NCI-H1694 treated with DMSO at 0.1 percent for 48 hours (cell line): ENCODE results near the gene NBPF3.
"Not testable (repeated sequence)": the region's sequence is repeated elsewhere in the genome, so short reads cannot be mapped to it uniquely, and the experiment has no call there.

ENCODE experiments used
- DNase-seq: peaks from one replicate; lab custom pipeline; 2025; lab: John Stamatoyannopoulos, UW

Gene NBPF3

GRCh38 chr1:21438646-21439312 is 1.2 kb upstream of the NBPF3 start:
- DNase-seq, result not testable (repeated sequence)

GRCh38 chr1:21439345-21439720 is 604 bp upstream of the NBPF3 start:
- no peak for DNase-seq

GRCh38 chr1:21440630-21441125 is 741 bp downstream of the NBPF3 start:
- not testable (repeated sequence) for DNase-seq

- not testable (repeated sequence) for DNase-seq
Observed at GRCh38 chr1:21446647-21447046, 6.7 kb downstream of the NBPF3 start.

- no peak for DNase-seq
Observed at GRCh38 chr1:21447311-21447710, 7.4 kb downstream of the NBPF3 start.

- no peak for DNase-seq
Observed at GRCh38 chr1:21449906-21450305, 10.0 kb downstream of the NBPF3 start.

GRCh38 chr1:21451212-21451611 is 11.3 kb downstream of the NBPF3 start:
- no peak for DNase-seq

- DNase-seq, result no peak
Observed at GRCh38 chr1:21451981-21452411, 12.1 kb downstream of the NBPF3 start.

GRCh38 chr1:21453964-21454614 is 14.2 kb downstream of the NBPF3 start:
- not testable (repeated sequence) for DNase-seq

- not testable (repeated sequence) for DNase-seq
Observed at GRCh38 chr1:21454904-21455303, 15.0 kb downstream of the NBPF3 start.

- no peak for DNase-seq
Observed at GRCh38 chr1:21457654-21458053, 17.7 kb downstream of the NBPF3 start.

GRCh38 chr1:21465127-21465526 is 25.2 kb downstream of the NBPF3 start:
- DNase-seq, result not testable (repeated sequence)

- not testable (repeated sequence) for DNase-seq
Observed at GRCh38 chr1:21467946-21468345, 28.0 kb downstream of the NBPF3 start.

GRCh38 chr1:21468599-21468998 is 28.7 kb downstream of the NBPF3 start:
- DNase-seq, result no peak

- no peak for DNase-seq
Observed at GRCh38 chr1:21469581-21469980, 29.6 kb downstream of the NBPF3 start.

GRCh38 chr1:21472861-21473260 is 32.9 kb downstream of the NBPF3 start:
- no peak for DNase-seq

GRCh38 chr1:21478356-21478755 is 38.4 kb downstream of the NBPF3 start:
- DNase-seq, result no peak

- DNase-seq, result not testable (repeated sequence)
Observed at GRCh38 chr1:21483881-21484280, 43.9 kb downstream of the NBPF3 start.

- no peak for DNase-seq
Observed at GRCh38 chr1:21489146-21489545, 49.2 kb downstream of the NBPF3 start.

GRCh38 chr1:21490774-21491487 is 51.0 kb downstream of the NBPF3 start:
- no peak for DNase-seq

- no peak for DNase-seq
Observed at GRCh38 chr1:21491488-21492355, 51.8 kb downstream of the NBPF3 start.

- no peak for DNase-seq
Observed at GRCh38 chr1:21492356-21492625, 52.4 kb downstream of the NBPF3 start.
